C1 segment of cervical spinal cord (tissue), 14 donors: ENCODE data around the gene ADAD1.
"Not testable (repeated sequence)": the region's sequence is repeated elsewhere in the genome, so short reads cannot be mapped to it uniquely, and the experiment has no call there.

ENCODE experiments used
- DNase-seq, 14 donors: peaks; one replicate each; lab custom pipeline; 2025; lab: John Stamatoyannopoulos, UW

The ADAD1 gene

GRCh38 chr4:122378711-122379110 is at the start of gene ADAD1:
ADAD1 (plus strand) TSS chr4:122379011; CDS start chr4:122380070, 1,059 bp downstream.
- no peak for DNase-seq

DNA sequence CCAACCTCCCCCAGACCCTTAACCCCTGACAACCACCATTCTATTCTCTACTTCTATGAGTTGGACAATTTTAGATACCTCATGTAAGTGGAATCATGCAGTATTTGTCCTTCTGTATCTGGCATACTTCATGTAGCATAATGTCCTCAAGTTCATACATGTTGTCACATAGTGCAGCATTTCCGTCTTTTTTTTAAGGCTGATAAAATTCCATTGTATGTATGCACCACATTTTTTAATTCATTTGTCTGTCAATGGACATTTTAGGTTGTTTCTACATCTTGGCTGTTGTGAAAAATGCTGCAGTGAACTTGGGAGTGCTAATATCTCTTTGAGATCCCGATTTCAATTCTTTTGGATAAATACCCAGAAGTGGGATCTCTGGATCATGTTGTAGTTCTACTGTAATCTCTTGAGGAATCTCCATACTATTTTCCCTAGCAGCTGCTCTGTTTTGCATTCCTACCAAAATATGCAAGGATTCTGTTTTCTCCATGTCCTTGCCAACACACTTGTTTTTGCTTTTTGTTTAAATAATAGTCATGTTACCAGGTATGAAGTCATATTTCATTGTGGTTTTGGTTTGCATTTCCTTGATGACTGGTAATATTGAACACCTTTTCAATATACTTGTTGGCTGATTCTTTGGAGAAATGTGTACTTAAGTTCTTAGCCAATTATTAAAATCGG is 48.8 kb upstream of the ADAD1 start:
- DNase-seq: no peak

GRCh38 chr4:122331195-122331594 is 47.6 kb upstream of the ADAD1 start:
- DNase-seq: no peak

- DNase-seq: no peak
Observed at GRCh38 chr4:122334828-122335227, 44.0 kb upstream of the ADAD1 start.

DNA sequence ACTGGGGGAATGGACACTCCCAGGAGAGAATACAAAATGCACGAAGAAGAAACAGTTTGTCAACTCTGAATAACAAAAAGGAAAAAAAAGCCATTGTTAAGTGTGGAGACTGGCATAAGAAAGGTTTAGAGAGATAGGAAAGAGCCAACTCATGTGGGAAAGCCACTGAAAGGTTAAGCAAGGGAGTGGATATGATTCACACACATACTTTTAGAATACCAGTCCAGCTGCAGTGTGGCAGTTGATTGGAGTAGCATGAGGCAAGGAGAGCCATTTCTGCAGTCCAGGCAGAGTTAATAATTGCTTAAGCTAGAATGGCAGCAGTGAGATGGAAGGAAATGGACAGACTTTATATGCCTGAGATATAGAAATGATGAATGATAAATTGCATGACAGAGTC is 36.9 kb upstream of the ADAD1 start:
- no peak for DNase-seq

DNA sequence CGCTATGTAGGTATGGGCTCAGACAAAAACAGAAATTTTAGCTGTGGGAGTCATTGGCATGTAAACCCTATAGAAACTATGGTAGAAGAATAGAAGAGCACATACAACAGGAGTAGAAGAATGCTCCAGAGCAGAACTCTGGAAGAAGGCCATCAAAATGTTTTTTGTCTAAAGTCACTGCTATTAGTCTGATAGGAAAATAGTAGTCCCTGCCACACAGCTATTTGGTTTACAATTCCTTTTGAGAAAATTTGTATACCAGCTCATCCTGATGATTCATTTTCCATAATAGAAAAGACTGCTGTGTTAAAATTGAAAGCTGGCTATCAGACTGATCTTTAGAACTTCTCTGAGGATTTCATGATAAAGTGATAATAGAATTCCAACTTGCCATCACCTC is 32.8 kb upstream of the ADAD1 start:
- no peak for DNase-seq

DNA sequence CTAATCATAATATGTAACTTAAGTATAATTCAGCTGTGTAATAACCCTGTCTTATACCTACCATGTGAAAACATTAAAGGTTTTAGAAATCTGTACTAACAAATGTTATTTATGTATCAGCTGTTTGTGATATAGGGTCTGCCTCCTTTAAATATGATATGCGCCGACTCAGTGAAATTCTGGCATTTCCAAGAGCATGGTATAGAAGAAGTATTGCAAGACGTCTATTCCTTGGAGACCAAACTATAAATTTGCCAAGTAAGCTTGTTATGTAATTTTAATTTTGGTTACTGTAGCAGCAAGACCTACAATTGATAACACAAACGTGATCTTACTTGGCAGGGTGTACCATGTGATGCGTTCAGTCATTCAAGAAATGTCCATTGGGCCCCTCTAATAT is 32.3 kb upstream of the ADAD1 start:
- DNase-seq: no peak

- DNase-seq: no peak
Observed at GRCh38 chr4:122356317-122356808, 22.4 kb upstream of the ADAD1 start.

DNA sequence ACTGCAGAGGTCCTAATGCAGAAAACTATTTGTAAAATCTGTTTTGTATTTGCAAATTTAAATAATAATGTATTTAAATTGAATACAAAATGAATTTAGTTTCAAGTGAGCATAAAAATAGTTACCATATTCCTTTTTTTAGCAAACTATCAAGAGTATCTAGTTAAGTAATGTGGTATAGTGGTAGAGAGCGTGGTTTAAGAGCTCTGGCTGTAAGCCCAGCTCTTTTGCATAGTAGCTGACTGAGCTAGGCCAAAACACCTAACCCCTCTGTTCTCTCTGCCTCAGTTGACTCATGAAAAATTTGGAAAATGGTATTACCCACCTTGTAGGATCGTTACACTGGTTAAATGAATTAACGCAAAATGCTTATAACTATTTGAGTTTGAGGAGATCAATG is 18.1 kb upstream of the ADAD1 start:
- no peak for DNase-seq

GRCh38 chr4:122364700-122365404 is 14.0 kb upstream of the ADAD1 start:
- DNase-seq: no peak

DNA sequence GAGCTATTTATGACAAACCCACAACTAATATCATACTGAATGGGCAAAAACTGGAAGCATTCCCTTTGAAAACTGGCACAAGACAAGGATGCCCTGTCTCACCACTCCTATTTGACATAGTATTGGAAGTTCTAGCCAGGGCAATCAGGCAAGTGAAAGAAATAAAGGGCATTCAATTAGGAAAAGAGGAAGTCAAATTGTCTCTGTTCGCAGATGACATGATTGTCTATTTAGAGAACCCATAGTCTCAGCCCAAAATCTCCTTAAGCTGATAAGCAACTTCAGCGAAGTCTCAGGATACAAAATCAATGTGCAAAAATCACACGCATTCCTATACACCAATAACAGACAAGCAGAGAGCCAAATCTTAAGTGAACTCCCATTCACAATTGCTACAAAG is 10.0 kb upstream of the ADAD1 start:
- DNase-seq: not testable (repeated sequence)

- no peak for DNase-seq
Observed at GRCh38 chr4:122377352-122377751, 1.5 kb upstream of the ADAD1 start.

DNA sequence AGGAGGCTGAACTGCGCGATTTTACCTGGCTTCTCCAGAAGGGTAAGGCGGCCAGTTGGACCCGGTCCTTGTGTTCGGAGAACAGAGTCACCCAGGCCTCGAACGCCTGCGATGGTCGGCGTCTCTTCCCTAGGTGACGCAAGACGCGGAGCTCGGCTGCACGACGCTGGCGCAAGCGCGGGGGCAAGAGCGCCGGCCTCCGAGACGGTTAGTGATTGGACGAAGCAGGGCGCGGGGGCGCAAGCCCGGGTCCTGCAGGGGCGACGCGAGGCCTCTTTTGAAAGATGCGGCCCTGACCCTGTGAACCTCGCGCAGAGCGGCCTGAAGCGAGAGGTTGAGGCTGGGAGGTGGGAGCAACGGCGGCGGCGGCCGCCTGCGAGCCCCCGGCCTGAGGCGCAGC is 428 bp downstream of the ADAD1 start:
- DNase-seq: no peak

DNA sequence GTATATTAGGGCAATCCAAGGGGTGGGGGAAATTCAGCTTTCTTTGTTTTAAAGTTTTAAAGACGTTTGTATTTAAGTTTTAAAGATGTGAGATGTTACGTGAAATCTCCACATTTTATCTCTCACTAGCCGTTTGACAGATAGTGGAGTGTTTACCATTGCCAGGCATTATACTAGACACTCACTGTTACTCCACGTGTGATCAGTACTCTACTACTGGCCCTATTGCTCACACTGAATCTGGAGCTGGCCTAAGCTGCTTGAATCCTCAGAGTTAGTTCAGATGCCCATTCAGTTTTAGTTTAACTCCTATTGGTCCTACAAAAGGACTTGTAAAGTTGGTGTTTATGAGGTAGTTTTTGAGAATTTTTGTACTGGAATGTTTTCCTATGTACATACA is 4.5 kb downstream of the ADAD1 start:
- no peak for DNase-seq

DNA sequence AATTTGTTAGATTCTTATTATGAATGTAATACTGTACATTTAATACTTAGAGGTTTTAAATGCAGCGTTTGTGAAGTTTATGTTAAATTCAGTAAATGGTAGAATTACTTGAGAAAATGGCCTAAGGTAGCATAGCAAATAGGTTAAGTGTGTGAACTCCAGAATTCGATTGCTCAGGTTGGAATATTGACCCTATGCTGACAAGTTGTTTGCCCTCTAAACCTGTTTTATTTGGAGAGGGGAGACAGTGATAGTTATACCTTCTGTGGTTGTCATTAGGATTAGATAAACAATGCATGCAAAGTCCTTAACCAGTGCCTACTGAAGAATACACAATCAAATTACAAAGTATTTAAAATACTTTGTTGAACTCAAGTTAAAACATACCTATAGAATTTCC is 5.4 kb downstream of the ADAD1 start:
- no peak for DNase-seq

GRCh38 chr4:122393276-122393675 is 14.5 kb downstream of the ADAD1 start:
- DNase-seq: no peak

- DNase-seq: no peak
Observed at GRCh38 chr4:122403861-122404260, 25.1 kb downstream of the ADAD1 start.

- no peak for DNase-seq
Observed at GRCh38 chr4:122412547-122412946, 33.7 kb downstream of the ADAD1 start.

- DNase-seq: no peak
Observed at GRCh38 chr4:122423246-122423645, 44.4 kb downstream of the ADAD1 start.

DNA sequence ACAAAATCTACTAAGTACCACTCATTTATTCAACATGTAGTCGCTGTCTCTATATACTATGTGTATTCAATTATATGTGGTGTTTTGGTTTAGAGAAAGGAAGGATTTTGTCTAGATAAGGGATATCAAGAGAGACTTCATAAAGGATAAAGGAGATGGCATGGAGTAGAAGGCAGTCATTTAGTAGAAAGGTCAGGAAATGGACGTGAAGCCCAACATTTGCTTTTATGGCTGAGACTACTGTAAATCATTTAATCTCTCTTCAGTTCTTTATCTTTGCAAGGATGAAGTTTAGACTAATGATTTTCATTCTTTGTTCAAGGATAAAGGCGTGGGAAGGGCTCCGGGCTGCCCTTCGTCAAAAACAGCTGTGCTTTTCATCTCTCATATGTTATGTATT is 52.5 kb downstream of the ADAD1 start:
- DNase-seq: no peak

DNA sequence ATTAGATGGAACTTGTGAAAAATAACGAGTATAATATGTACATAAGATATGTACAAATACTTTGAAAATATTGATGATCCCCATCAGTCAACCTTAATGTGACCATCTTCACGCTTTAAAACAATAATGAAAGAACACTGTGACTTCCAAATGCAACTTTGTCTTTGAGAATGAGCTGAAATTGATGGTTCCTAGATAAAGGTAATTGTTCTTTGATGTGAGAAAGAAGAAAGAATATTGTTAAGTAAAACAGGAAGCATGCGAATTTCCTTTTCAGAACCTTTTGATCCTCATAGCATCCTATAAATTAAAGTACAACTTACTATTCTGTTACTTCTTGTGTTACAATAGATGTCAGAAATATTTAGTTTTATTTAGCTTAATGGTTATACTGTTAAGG is 55.5 kb downstream of the ADAD1 start:
- no peak for DNase-seq

GRCh38 chr4:122450847-122451246 is 72.0 kb downstream of the ADAD1 start:
- no peak for DNase-seq

DNA sequence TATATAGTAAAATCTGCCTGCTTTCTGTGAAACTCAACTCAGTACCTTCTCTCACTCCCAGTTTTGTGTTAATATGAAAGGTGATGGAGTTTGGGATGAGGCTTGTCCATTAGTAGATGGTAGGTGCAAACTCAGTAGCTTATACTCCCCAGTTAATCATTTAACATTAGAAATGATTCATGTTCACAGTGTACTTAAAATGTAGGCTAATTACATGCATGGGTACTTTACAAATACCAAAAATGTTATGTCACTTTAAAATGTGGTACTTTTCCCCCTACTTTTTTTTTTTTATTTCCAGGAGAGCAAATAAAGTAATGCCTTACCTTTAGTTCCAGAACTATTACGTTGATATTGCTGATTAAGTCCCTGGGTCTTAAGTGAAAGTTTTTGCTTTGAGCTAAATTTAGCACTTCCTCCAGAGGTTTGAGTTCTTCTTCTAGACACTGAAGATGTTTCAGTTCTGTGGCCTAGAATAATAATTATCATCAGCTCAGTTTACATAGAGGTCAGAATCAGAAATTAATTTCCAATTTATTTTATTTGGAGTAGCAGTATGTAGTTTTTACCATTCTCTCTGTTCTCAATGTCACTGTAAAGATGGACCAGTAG is 74.7 kb downstream of the ADAD1 start:
- no peak for DNase-seq
